GM12891 (cell line): ENCODE data around the gene AGTPBP1.

Experiments
- POLR2A ChIP-seq: IDR thresholded peaks from 2 replicates; pipeline ENCODE4 v1.6.1; 2011; ENCODE audit warnings: low read depth, low read length, control low read depth
- SPI1 ChIP-seq: IDR thresholded peaks from 2 replicates; pipeline ENCODE4 v1.6.1; 2011; ENCODE audit warnings: low read depth, low read length, control low read depth
- TAF1 ChIP-seq: IDR thresholded peaks from 2 replicates; pipeline ENCODE4 v1.6.1; 2011; ENCODE audit warnings: low read depth, low read length, control low read depth

DNA sequence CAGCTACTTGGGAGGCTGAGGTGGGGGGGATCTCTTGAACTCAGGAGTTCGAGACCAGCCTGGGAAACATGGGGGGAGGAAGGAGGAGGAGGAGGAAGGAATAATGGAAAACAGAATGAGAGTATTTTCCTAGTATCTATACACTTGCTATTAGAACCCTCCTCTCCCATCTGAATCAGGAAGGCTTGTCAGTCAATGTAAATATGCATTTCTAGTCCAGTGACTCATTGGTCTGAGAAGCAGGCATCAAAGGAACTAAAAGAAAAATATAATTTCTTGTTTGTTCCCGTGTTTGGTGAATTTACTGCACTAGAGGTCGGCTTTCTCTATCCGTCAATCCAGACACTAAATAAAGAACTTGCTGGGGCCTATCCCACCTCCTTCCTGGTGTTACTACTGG, 88.6 kb downstream of the AGTPBP1 start:
- no peak for TF ChIP-seq TAF1
- TF ChIP-seq SPI1, result no peak
- no peak for TF ChIP-seq POLR2A
